A673 (cell line): Measurements from ENCODE around the gene CELF4.

Source experiments
- CTCF ChIP-seq: fragments of 300-800, 200-600 bp; sonication (generic); conservative IDR thresholded peaks from 2 replicates; pipeline ENCODE4 v1.5.1; 2017; ENCODE audit warnings: low read depth, mild to moderate bottlenecking, antibody characterized with exemption, low read length, moderate library complexity, mixed read lengths
- EZH2 ChIP-seq: fragments of 200-600 bp; sonication (generic); IDR thresholded peaks from 2 replicates; pipeline ENCODE4 v1.6.1; 2017; ENCODE audit warnings: borderline replicate concordance, low read depth, mild to moderate bottlenecking, mixed read lengths, antibody characterized with exemption, low read length; ENCODE audit not compliant: poor library complexity, severe bottlenecking

GRCh38 chr18:37544713-37545112 is 20.9 kb downstream of the CELF4 start:
- no peak for TF ChIP-seq CTCF
- no peak for TF ChIP-seq EZH2
